NCI-H146 treated with DMSO at 0.1 percent for 48 hours (cell line): ENCODE results near the gene FCSK.
A peak's percentile ranks its signal among the peaks of the same experiment; 100 is the strongest.
"Not testable (repeated sequence)": the region's sequence is repeated elsewhere in the genome, so short reads cannot be mapped to it uniquely, and the experiment has no call there.

Experiments
- DNase-seq: peaks from one replicate; lab custom pipeline; 2025; ENCODE audit not compliant: unreplicated experiment; lab: John Stamatoyannopoulos, UW

Gene FCSK

DNA sequence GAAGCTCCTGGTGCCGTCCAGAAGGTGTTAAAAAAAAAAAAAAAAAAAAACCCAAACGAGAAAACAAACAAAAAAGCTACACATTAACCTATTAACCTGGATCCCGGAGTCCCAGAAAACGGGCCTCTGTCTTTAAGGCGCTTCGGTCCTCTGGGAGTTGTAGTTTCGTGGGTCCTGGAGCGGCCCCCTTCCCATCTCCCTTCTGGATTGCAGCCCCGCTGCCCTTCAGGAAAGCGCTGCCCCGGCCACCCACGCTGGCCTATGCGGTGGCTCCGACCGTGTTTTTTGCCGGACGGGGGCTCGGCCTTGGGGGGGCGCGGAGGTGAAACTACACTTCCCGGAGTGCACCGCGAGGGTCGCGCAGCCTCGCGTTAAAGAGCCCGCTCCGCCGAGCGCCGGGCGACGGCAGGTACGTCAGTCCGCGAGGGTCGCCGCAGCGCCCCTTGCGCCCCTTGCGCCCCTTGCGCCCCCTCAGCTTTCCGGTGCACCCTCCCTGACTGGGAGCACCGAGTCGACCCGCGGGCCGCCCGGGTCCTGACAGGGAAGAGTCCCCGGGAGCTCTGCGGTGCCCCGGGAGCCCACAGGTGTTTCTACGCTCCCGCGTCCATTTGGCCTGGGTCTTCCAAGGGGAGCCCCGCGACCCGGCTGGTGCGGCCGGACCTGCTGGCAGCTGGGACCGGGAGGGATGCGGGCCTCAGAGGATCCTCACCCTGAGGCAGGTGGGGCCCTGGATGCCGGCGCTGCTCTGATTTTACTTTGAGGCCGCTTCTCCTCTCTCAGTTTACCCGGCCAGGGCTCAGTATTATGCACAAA, at the start of gene FCSK:
TSS of gene FCSK (plus strand) at position 374 of the 813 bp plus-strand sequence. CDS start 8,596 bp downstream, outside the sequence.
- peak; percentile 49 for DNase-seq

DNA sequence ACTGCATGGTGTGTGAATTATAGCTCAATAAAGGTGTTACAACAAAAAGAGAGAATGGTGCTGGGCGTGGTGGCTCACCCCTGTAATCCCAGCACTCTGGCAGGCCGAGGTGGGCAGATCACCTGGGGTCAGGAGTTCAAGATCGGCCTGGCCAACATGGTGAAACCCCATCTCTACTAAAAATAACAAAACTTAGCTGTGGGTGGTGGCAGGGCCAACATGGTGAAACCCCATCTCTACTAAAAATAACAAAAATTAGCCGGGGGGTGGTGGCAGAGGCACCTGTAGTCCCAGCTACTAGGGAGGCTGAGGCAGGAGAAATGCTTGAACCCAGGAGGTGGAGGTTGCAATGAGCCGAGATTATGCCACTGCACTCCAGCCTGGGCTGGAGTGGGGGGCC, 48.3 kb upstream of the FCSK start:
- DNase-seq: not testable (repeated sequence)

DNA sequence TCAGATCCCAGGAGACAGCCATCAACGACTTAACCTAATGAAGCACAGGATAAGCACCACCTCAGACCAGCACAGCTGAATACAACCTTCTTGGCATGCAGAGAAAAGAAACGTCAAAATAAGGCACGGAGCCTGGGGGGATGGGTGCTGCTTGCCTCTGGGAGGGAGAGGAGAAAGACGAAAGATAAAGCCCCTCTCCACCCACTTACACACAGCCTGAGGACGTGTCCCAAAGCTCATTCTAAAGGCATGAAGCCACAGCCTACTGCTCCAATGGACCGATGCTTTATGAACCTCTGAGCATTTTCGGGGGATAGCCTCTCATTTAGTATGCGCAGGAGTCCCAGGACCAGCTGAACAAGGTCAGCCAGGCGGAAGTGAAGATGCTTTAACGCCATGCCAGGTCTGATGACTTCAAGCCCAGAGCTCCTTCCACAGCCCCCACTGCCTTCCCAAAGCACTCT, 46.6 kb upstream of the FCSK start:
- DNase-seq: no peak

GRCh38 chr16:70410734-70411133, 43.7 kb upstream of the FCSK start:
- no peak for DNase-seq

DNA sequence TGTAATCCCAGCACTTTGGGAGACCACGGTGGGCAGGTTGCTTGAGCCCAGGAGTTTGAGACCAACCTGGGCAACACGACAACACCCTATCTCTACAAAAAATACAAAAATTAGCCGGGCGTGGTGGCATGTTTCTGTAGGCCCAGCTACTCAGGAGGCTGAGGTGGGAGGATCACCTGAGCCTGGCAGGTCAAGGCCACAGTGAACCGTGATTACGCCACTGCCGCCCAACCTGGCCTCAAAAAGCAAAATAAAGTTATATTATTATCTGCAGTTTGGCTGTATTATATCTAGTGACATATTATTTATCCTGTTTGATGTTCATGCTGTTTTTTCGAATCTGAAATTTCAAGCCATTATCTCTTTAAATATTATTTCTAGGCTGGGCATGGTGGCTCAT, 42.0 kb upstream of the FCSK start:
- DNase-seq: no peak

GRCh38 chr16:70413572-70413971, 40.8 kb upstream of the FCSK start:
- DNase-seq: not testable (repeated sequence)

- no peak for DNase-seq
Measured at GRCh38 chr16:70416748-70417616, 37.4 kb upstream of the FCSK start.

GRCh38 chr16:70417661-70418060, 36.7 kb upstream of the FCSK start:
- no peak for DNase-seq

DNA sequence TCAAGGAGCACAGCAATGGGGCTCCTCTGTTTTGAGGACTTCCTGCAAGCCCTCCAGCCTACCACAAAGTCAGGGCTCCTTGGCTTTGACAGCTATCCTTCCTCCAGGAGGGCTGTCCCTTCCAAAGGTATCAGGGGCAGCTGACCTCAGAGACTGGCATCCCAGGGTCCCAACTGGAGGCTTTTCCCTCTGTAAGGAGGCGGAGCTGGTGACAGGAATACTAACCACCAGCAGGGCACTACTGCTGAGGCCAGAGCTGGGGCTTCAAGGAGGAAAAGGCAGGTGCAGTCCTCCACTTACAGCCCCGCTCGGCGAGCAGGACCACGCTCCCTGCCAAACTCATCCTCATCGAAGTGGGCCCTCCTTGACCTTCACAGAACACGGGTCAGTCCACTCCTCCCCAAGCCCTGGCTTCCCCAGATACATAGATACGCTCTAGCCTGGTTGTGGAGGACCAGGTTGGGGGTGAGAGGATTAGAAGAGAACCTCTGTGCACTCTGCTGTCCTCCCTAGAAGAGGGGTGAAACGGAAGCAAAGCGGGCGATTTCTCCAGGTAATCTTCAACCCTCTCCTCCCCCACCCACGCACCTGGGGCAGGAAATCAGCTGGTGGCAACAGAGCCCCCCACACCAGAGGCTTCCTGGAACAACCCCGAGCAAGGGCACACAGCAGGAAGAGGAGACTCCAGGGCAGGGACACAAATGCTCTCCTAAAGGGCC, 36.0 kb upstream of the FCSK start:
- no peak for DNase-seq

- DNase-seq: no peak
Measured at GRCh38 chr16:70418993-70419318, 35.4 kb upstream of the FCSK start.

- DNase-seq: no peak
Measured at GRCh38 chr16:70419384-70420327, 34.7 kb upstream of the FCSK start.

GRCh38 chr16:70421014-70421413, 33.4 kb upstream of the FCSK start:
- DNase-seq: peak; percentile 35

GRCh38 chr16:70421473-70422311, 32.7 kb upstream of the FCSK start:
- no peak for DNase-seq

GRCh38 chr16:70422543-70422942, 31.9 kb upstream of the FCSK start:
- no peak for DNase-seq

- DNase-seq: no peak
Measured at GRCh38 chr16:70427786-70428177, 26.6 kb upstream of the FCSK start.

DNA sequence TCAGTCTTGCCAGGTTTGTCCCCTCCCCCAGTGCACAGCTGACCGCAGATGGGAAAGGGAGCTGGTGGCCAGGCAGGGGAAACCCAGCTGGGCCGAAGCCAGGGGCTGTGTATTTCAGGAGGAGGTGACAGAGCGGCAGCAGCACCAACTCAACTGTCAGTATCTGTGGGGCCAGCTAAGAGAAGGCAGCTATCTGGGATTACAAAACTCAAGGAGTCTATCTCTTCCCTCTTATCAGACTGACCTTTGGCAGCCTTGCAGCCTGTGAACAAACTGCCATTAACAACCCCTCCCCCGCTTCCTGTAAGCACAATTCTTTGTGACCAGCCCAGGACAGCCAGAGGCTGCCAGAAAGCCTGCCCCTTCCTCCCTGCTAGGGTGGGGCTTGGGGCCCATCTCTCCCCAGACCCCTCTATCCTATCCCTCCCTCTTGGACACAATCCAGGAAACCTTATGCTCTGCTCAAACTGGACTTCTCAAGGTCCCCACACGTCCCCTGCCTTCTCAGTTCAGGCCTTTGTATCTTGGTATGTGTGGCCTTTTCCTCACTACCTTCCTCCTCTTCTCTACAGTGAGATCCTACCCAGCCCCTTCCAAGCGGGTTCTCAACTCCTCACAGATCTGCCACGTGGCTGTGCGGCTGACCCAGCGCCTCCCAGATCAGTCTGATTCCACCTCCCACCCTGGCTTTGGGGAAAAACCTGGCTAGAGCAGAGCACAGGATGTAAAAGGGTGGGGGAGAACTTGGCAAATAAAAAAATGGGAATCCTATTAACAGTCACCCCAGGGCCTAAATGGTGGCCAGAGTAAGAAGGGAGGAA, 26.0 kb upstream of the FCSK start:
- DNase-seq: no peak

DNA sequence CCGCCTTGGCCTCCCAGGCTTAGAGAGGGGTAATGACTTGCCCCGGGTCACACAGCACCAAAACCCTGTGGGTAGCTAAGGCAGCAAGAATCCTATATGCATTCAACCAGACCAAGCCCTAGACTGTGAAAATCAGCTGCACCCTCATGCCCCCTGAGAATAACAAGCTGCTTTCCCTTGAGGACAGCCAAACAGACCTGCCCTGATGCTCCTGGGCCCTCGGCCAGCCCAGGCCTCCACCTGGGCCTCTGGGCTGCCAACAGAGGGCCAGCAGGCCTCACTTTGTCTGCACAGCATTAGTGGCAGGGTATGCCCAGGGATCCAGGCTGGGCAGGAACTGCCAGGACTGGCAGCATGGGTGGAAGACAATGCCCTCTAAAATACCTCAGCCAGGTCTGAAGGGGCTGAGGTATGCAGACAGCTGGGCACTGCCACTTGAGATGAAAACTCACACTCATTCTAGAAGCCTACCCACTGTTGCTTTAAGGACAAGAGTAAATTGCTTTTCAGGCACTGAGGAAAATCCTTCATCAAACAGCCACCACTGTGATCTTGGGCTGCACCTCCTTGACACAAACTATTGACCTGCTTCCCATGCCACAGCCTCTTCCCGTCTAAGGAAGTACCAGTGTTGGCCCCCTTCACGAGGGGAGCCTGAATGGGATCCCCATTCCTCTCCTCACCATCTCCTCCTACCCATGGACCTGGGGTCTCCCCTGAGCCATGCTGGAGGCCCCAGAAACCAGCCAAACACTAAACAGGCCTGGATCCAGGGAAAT, 24.3 kb upstream of the FCSK start:
- no peak for DNase-seq
